Dendritic cell treated with granulocyte-macrophage colony-stimulating factor and Interleukin-4, amounts not matched to agents 40 ng/mL and 50 ng/mL, for 4 days (primary cell): ENCODE data around the gene SMPD3.

ENCODE experiments used
- H3K27ac Mint-ChIP-seq: one replicate; pipeline ENCODE4 v1.8.0; 2022; ENCODE audit warnings: mild to moderate bottlenecking, mixed read lengths
- H3K27me3 Mint-ChIP-seq: one replicate; pipeline ENCODE4 v1.8.0; 2022; ENCODE audit warnings: mild to moderate bottlenecking, mixed read lengths
- H3K36me3 Mint-ChIP-seq: one replicate; pipeline ENCODE4 v1.8.0; 2022; ENCODE audit warnings: low read depth, mixed read lengths
- H3K4me1 Mint-ChIP-seq: one replicate; pipeline ENCODE4 v1.8.0; 2022; ENCODE audit warnings: low read depth, mixed read lengths
- H3K4me3 Mint-ChIP-seq: one replicate; pipeline ENCODE4 v1.8.0; 2022; ENCODE audit warnings: mild to moderate bottlenecking, moderate library complexity, mixed read lengths
- H3K9me3 Mint-ChIP-seq: one replicate; pipeline ENCODE4 v1.8.0; 2022; ENCODE audit warnings: mixed read lengths
- intact Hi-C: fragments of 100-400 bp; cut with micrococcal nuclease; formaldehyde crosslinking; loops from one replicate; pipeline ENCODE4 v1.15.0; 2022

The SMPD3 gene

DNA sequence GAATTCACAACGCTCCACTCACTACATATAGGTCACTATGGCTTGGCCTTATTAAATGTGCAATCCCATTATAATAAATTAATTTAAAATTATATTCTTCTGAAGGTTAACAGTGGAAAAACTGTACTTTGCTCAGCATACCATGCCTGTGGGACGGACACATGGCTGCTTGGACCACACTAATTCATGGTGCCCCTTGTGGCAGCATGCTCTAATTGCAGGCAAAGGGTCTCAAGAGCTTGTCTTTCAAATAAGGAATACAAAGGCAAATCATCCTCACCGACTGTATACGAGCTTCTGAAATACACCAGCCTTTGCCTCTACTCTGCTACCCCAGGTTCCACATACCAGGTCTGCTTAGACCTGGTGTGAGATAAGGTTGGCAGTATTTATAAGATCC lies 11.7 kb downstream of the SMPD3 start:
- Mint-ChIP-seq H3K27ac (no peak overlapping the region), H3K27me3 (peaks cover 26% of the 10 kb centered on the region), H3K4me1 (no peaks in the 10 kb centered on the region), H3K36me3 (no peaks in the 10 kb centered on the region), H3K4me3 (no peak overlapping the region), H3K9me3 (peaks cover 11% of the 10 kb centered on the region)
- intact Hi-C loops, result no loop called here

DNA sequence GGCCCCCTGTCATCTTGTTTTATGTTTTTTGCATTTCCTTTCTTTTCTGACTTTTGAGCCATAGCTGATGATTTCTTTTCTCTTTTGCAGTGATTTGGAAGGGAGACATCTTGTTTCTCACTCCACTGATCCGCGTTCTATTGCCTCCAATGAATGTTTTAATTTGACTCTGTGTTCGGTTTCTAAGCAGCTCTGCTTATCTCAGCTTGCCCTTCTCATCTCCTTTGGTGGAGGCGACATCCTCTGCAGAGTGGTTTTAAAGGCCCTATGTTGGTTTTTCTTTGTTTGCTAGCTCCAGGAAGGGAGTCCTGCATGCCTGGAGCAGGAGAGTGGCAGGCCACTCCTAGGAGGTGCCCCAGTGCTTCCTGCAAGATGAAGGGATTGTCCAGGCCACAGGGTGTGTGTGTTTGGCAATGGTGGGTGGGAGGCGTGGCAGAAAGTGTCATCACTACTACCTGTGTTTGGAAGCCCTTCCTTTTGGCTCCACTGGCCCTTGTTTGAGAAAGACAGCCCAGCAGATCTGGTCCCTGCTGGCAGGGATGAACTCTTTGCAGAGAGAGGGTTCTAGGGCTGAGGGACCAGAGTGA lies 13.6 kb downstream of the SMPD3 start:
- no peak overlapping the region for H3K4me3 Mint-ChIP-seq
- no peak overlapping the region for H3K27ac Mint-ChIP-seq
- no peaks in the 10 kb centered on the region for H3K4me1 Mint-ChIP-seq
- peaks cover 11% of the 10 kb centered on the region for H3K9me3 Mint-ChIP-seq
- H3K36me3 Mint-ChIP-seq, result no peaks in the 10 kb centered on the region
- H3K27me3 Mint-ChIP-seq, result peaks cover 15% of the 10 kb centered on the region
- intact Hi-C loops, result no loop called here

DNA sequence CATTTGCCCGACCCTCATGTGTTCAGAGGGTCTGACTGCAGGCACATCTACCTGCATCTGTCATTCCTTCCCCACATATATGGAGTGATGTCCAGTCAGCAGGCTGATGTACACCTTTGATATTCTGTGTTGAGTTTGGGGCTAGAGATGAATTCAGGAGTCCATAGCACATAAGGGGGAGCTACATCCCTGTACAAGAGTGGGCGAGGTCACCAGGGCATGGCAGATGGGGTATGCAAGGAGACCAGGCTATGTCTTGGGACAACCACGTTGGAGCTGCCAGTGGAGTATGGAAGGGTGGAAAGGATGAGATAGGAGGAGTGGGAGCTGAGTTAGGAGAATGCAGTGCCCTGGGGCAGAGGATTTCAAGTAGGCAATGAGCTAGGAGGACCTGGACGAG lies 15.0 kb downstream of the SMPD3 start:
- Mint-ChIP-seq H3K4me3 (no peak overlapping the region), H3K9me3 (peaks cover 11% of the 10 kb centered on the region), H3K27ac (no peak overlapping the region), H3K27me3 (peaks cover 5% of the 10 kb centered on the region), H3K36me3 (no peaks in the 10 kb centered on the region), H3K4me1 (no peaks in the 10 kb centered on the region)
- intact Hi-C loops, result no loop called here

DNA sequence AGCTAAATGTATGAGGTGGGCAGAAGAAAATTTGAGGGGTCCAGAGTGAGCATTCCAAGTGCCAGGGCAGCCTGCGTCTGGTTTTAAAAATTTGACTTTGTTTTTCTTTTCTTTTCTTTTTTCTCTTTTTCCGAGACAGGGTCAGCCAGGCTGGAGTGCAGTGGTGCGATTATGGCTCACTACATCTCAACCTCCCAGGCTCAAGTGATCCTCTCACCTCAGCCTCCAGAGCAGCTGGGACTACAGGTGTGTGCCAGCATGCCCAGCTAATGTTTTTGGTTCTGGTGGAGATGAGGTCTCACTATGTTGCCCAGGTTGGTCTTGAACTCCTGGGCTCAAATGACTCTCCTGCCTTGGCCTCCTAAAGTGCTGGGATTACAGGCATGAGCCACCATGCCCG lies 15.6 kb downstream of the SMPD3 start:
- Mint-ChIP-seq H3K27ac (no peak overlapping the region), H3K9me3 (peaks cover 11% of the 10 kb centered on the region), H3K4me1 (no peaks in the 10 kb centered on the region), H3K4me3 (no peak overlapping the region), H3K27me3 (peaks cover 3% of the 10 kb centered on the region), H3K36me3 (no peaks in the 10 kb centered on the region)
- intact Hi-C loops, result no loop called here

DNA sequence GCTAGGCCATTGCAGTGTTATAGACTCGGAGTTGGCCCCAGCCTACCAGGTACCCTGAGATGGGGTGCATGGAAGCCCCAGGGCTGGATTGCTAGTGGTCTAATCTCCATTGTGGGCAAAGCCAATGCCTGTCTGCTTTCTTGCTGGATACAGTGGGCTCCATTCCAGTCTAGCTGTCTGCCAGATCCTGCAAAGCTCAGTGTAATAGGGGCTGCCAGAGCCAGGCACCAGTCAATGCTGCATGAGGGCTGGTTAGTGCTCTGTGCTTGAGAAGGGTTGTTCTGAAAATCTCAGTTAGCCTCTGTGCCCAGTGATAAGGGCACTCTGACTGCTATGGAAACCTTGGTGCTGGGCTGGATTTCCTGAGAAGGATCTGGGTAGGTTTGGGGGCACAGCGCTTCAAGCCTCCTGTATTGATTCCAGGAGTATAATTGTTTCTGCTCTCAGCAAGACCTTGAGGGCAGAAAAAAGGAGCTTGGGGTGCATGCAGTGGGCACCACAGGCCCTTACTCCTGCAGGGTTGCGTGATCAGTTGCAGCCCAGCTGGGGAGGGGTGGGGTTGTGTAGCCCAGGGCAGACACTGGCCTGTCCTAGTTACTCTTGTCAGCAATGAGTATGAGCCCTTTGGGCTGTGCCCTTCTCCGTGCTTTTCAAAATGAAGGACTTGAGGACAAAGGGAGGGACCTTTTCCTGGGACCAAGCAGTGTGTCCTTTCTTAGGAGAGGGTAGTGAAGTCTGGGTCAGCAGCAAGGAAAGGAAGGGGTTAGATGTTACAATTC lies 19.0 kb downstream of the SMPD3 start:
- no peaks in the 10 kb centered on the region for H3K27me3 Mint-ChIP-seq
- no peaks in the 10 kb centered on the region for H3K36me3 Mint-ChIP-seq
- H3K9me3 Mint-ChIP-seq, result no peaks in the 10 kb centered on the region
- H3K4me1 Mint-ChIP-seq, result no peaks in the 10 kb centered on the region
- intact Hi-C loops, result no loop called here
- no peak overlapping the region for H3K27ac Mint-ChIP-seq
- no peak overlapping the region for H3K4me3 Mint-ChIP-seq

DNA sequence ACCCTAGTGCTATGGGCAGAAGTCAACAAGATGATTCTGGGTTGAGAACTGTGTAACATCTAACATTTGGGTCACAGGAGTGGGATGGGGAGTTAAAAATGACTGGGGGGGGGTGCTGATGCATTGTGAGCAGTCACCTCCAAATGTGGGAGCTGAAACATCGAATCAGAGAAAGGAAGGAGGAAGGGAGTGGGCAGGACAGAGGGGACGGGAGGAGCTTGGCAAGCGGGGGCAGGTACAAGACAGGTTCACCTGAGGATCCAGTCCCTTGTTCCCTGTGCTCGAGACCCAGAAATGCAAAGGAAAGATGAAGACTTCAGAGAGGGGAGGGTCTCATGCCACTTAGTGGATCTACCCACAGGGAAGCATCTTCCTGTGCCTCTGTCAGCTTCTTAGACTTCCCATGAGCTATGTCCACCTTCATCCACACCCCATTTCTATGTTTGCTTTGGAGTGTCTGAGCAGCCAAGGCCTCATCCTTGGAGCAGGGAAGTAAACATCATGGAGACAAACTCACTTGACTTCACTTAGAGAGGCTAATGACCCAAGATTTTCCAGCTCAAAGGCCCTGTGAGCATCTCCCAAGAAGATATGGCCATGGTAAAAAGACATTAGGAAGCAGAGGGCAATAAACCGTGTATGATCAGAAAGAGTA lies 20.5 kb downstream of the SMPD3 start:
- no peaks in the 10 kb centered on the region for H3K27me3 Mint-ChIP-seq
- intact Hi-C loops, result no loop called here
- H3K27ac Mint-ChIP-seq, result no peak overlapping the region
- no peaks in the 10 kb centered on the region for H3K4me1 Mint-ChIP-seq
- no peak overlapping the region for H3K4me3 Mint-ChIP-seq
- no peaks in the 10 kb centered on the region for H3K9me3 Mint-ChIP-seq
- no peaks in the 10 kb centered on the region for H3K36me3 Mint-ChIP-seq

DNA sequence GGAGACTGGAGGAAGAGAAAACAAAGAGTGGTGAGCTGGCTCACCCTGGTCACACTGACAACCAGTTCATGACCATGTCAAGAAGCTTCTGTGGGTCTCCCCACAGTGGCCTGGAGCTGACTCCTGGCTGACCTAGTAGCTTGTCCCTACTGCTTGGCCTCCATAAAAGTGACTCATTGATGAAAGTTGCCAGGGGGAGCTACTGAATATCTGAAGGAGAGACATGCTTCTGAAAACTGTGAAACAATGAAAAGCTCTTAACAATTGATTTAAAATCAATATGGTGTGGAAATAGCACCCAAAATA lies 22.0 kb downstream of the SMPD3 start:
- H3K9me3 Mint-ChIP-seq, result no peaks in the 10 kb centered on the region
- H3K4me1 Mint-ChIP-seq, result no peaks in the 10 kb centered on the region
- no peaks in the 10 kb centered on the region for H3K27me3 Mint-ChIP-seq
- H3K27ac Mint-ChIP-seq, result no peak overlapping the region
- H3K4me3 Mint-ChIP-seq, result no peak overlapping the region
- intact Hi-C loops, result no loop called here
- no peaks in the 10 kb centered on the region for H3K36me3 Mint-ChIP-seq

DNA sequence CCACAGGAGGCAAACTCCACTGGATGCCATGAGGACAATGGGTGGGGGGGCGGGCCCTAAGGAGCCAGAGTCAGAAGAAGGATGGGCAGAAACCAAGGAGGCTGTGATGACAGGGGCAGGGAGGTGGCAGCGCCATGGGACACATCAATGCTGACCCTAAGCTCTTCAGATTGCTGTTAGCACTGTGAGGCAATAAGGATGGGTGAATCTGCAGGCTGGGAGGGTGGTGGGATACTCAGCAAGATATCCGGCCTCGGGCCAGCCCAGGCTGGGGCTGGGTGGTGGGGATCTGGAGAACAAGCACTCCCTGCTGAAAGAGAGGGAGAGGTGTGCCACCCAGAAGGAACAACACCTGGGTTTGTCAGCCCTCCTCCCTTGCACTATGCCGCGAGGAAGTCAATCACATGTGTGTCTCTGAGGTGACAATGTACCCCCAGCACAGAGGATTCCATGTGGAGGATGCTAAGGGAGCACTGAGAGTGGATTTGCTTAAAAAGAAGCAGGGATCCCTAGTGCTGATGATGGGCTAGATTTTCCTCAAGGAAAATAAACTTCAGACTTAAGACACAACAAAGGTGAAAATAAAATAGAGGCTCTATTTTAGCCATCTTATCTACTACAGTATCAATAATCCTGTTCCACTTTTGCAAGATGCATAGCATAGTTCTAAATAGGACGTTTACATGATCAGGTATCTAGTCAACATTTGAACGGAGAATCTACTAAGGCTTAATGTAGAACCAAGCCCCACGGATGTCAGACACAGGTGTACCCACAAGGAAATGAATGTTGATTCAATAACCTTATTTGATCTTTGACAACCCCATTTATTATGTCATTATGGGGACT lies 22.6 kb downstream of the SMPD3 start:
- intact Hi-C loops, result no loop called here
- no peaks in the 10 kb centered on the region for H3K4me1 Mint-ChIP-seq
- H3K36me3 Mint-ChIP-seq, result no peaks in the 10 kb centered on the region
- no peaks in the 10 kb centered on the region for H3K9me3 Mint-ChIP-seq
- H3K27ac Mint-ChIP-seq, result no peak overlapping the region
- H3K4me3 Mint-ChIP-seq, result no peak overlapping the region
- H3K27me3 Mint-ChIP-seq, result no peaks in the 10 kb centered on the region

DNA sequence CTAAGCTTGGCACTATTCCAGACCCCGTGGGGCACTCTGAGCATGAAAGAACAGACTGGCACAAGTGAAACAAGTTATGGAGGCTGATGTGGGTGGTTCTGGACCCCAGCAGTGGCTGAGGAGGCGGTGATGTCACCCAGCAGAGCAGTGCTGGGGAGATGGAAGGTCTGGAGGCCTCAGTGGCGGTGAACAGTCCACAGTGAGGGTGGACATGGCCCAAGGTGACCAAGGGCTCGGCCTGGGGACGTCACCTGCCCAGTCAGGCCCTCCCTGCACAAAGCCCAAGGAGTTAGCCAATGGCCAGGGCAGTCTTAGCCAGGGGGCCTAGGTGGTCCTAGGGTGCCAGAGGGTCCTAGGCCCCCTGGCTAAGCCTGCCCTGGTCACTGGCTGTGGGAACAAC lies 24.5 kb downstream of the SMPD3 start:
- Mint-ChIP-seq H3K27me3 (no peaks in the 10 kb centered on the region), H3K9me3 (no peaks in the 10 kb centered on the region), H3K27ac (no peak overlapping the region), H3K36me3 (no peaks in the 10 kb centered on the region), H3K4me1 (no peaks in the 10 kb centered on the region), H3K4me3 (no peak overlapping the region)
- intact Hi-C loops, result no loop called here

DNA sequence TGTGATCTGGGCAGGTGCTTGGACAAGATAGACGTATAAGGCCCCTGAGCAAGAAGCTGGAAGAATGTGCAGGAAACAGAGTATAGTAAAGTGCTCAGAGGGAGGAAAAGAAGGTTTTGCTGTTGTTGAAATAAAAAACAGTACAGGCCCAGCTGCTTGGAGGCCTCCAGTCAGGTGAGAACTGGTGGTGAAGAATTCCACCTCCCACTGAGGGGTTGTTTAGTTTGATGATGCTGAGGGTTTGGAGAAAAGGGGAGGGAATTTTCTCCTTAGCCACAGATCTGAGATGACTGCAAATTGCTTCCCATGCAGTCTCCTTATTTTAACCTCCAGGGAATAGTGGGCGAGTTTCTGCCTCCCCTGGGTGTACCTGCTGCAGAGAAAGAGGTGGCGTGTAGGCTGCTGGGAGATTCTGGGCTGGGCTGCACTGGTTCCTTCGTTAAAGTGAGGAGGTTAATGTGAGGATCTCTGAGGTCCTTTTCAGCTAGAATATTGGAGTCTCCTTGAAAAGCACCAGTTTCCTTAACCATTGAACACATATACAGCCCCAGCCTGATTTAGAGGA lies 25.8 kb downstream of the SMPD3 start:
- no peak overlapping the region for H3K27ac Mint-ChIP-seq
- no peak overlapping the region for H3K4me3 Mint-ChIP-seq
- H3K9me3 Mint-ChIP-seq, result no peaks in the 10 kb centered on the region
- H3K36me3 Mint-ChIP-seq, result no peaks in the 10 kb centered on the region
- peaks cover 8% of the 10 kb centered on the region for H3K4me1 Mint-ChIP-seq
- intact Hi-C loops, result no loop called here
- no peaks in the 10 kb centered on the region for H3K27me3 Mint-ChIP-seq

DNA sequence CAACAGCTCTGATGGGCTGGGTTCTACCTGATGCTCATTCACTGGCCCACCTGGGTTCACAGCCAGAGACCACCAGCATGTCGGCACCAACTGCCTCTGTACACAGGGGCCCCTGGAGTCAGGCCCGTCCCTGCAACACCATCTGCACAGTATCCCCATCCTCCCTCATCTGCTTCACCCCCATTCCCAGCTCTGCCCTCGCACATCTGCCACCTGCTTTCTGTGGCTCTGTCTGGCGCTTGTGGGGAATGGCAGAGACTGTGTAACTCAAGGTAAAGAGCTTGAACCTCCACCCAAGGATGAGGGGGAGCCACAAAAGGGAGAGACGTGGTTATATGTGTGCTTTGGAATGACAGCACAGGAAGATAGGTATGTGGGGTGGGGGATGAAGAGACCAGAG lies 27.2 kb downstream of the SMPD3 start:
- H3K27ac Mint-ChIP-seq, result no peak overlapping the region
- H3K4me1 Mint-ChIP-seq, result peaks cover 16% of the 10 kb centered on the region
- H3K9me3 Mint-ChIP-seq, result no peaks in the 10 kb centered on the region
- H3K27me3 Mint-ChIP-seq, result peaks cover 2% of the 10 kb centered on the region
- no peak overlapping the region for H3K4me3 Mint-ChIP-seq
- H3K36me3 Mint-ChIP-seq, result no peaks in the 10 kb centered on the region
- intact Hi-C loops, result no loop called here

DNA sequence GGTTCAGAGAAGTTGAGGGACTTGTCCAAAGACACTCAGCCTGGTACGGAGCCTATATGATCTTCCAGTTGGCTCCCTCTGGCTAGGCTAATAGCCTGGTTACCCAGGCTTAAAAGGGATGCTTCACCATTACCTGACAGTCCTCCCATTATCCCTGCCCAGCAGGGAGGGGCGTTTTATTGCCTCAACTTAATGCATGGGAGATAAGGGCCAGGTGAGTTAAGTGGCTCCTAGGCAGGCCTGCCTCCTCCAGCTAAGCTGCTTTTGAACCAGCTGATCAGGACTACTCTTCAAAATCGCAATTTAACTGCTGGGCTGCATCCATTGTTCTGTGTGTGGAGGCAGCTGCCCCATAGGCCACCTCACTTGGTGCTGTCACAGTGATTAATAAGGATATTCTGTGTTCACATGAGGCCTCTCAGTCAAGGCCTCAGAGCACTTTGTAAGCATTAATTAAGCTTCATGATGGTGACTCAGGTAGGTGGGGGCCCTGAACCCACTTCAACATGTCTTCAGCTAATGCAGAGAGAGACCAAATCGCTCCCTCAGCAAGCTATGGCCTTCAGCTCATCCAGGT lies 27.9 kb downstream of the SMPD3 start:
- Mint-ChIP-seq H3K27ac (no peak overlapping the region), H3K9me3 (no peaks in the 10 kb centered on the region), H3K4me1 (peaks cover 17% of the 10 kb centered on the region), H3K4me3 (no peak overlapping the region), H3K27me3 (peaks cover 2% of the 10 kb centered on the region), H3K36me3 (no peaks in the 10 kb centered on the region)
- intact Hi-C loops, result no loop called here

DNA sequence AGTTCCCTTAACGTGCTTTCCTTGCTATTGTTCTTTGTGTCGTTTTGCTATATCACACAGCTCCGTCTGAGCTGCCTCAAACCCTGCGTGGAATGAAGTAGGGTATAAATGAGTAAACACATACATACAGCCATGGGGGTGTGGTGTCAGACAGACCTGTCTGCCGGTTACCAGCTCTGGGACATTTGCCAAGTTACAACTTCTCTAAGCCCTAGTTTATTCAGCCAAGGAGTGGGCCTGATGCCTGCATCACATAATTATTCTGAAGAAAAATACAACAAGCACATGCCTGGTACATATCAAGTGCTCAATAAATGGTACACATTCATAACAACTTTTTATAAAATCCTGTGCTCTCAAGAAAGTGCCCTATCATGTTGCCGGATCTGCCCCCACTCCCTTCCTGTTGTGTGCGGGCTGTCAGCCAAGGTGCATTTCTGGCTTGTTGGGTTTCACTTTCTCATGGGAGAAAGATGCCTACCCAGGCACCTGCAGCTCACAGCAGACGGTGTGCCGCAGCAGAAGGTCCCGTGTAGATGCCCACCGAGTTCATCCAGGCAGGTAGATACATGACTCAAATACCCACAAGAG lies 30.5 kb downstream of the SMPD3 start:
- H3K27me3 Mint-ChIP-seq, result peaks cover 2% of the 10 kb centered on the region
- no peaks in the 10 kb centered on the region for H3K36me3 Mint-ChIP-seq
- no peak overlapping the region for H3K4me3 Mint-ChIP-seq
- H3K9me3 Mint-ChIP-seq, result no peaks in the 10 kb centered on the region
- H3K27ac Mint-ChIP-seq, result no peak overlapping the region
- peaks cover 17% of the 10 kb centered on the region for H3K4me1 Mint-ChIP-seq
- intact Hi-C loops, result no loop called here
